ENCODE results near the gene ITPK1.

ITPK1 gene

GRCh38 chr14:92970271-92970670 lies 145.5 kb downstream of the ITPK1 start:
- no peak for DNase-seq (ENCODE audit: low read depth)
- H3K4me3 ChIP-seq (ENCODE audit: low read depth, low read length) = no peak overlapping the region
- TF ChIP-seq CTCF (IDR thresholded peaks at IDR 0.05; ENCODE audit: insufficient read depth, low read depth, low read length, missing control alignments) = no peak

GRCh38 chr14:92969871-92970270 lies 145.9 kb downstream of the ITPK1 start:
- no peak for DNase-seq (ENCODE audit: low read depth)
- TF ChIP-seq CTCF (IDR thresholded peaks at IDR 0.05; ENCODE audit: insufficient read depth, low read depth, low read length, missing control alignments) = no peak

GRCh38 chr14:92969430-92969829 lies 146.3 kb downstream of the ITPK1 start:
- no peak overlapping the region for H3K4me3 ChIP-seq (ENCODE audit: low read depth, low read length)

More at GRCh38 chr14:92969871-92970270, 145.9 kb downstream of the ITPK1 start:
- H3K4me3 ChIP-seq (ENCODE audit: low read depth, low read length) = no peak overlapping the region

GRCh38 chr14:92968291-92969020 lies 147.3 kb downstream of the ITPK1 start:
- TF ChIP-seq CTCF (IDR thresholded peaks at IDR 0.05; ENCODE audit: insufficient read depth, low read depth, low read length, missing control alignments) = no peak
- H3K4me3 ChIP-seq (ENCODE audit: low read depth, low read length) = no peak overlapping the region
- DNase-seq (ENCODE audit: low read depth) = no peak

More at GRCh38 chr14:92969430-92969829, 146.3 kb downstream of the ITPK1 start:
- DNase-seq (ENCODE audit: low read depth) = no peak
- TF ChIP-seq CTCF (IDR thresholded peaks at IDR 0.05; ENCODE audit: insufficient read depth, low read depth, low read length, missing control alignments) = no peak

GRCh38 chr14:92967346-92967926 lies 148.3 kb downstream of the ITPK1 start:
- no peak overlapping the region for H3K4me3 ChIP-seq (ENCODE audit: low read depth, low read length)
- DNase-seq (ENCODE audit: low read depth) = no peak
- no peak for TF ChIP-seq CTCF (IDR thresholded peaks at IDR 0.05; ENCODE audit: insufficient read depth, low read depth, low read length, missing control alignments)

GRCh38 chr14:92965281-92965680 lies 150.4 kb downstream of the ITPK1 start:
- DNase-seq (ENCODE audit: low read depth) = no peak
- H3K4me3 ChIP-seq (ENCODE audit: low read depth, low read length) = no peak overlapping the region
- TF ChIP-seq CTCF (IDR thresholded peaks at IDR 0.05; ENCODE audit: insufficient read depth, low read depth, low read length, missing control alignments) = no peak

Data from GM12865 (cell line).